GM18505 (cell line): ENCODE results near the gene RNF220.
A peak's percentile ranks its signal among the peaks of the same experiment; 100 is the strongest.
"Not testable (repeated sequence)": the region's sequence is repeated elsewhere in the genome, so short reads cannot be mapped to it uniquely, and the experiment has no call there.

ENCODE experiments used
- ATAC-seq: cut with Tn5 transposase; IDR thresholded peaks from one replicate; pipeline ENCODE4 v1.9.1; 2021; ENCODE audit not compliant: unreplicated experiment
- POLR2A ChIP-seq: IDR thresholded peaks from 4 replicates; pipeline ENCODE4 v1.6.1; 2011; ENCODE audit warnings: borderline replicate concordance; ENCODE audit not compliant: insufficient read depth, insufficient read length; ENCODE audit errors: extremely low read depth

Gene RNF220

GRCh38 chr1:44661781-44662682 is 257.0 kb downstream of the RNF220 start:
- ATAC-seq = no peak
- TF ChIP-seq POLR2A = no peak

DNA sequence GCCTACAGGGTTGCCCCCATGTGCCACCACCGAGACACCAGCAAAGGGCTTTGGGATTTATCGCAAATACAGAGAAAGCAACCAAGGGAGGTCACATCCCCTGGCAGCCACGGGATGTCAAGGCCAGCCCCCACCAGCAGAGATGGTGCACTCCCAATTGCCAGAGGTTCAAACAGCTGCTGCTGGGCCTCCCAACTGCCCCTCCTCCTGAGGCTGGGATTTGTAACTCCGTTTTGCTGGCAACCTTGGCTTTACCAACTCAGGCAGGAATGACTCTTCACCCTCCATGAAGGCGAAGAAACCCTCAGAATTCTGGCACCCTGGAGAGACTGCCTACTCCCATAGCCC is 257.6 kb downstream of the RNF220 start:
- no peak for TF ChIP-seq POLR2A

DNA sequence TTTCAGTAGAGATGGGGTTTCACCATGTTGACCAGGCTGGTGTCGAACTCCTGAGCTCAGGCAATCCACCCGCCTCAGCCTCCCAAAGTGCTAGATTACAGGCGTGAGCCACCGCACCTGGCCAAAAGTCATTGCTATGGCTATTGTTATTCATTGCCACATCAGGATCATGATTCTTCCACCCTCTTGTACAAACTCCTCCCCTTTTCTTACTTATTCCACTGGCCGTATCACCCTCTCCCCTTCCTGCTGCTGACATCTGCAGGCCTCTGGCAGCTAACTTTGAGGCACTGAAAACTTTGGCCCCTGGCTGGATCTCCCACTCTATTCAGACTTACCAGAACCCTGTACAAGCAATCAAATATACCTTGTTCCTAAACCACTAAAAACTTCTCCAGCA is 258.4 kb downstream of the RNF220 start:
- ATAC-seq = no peak
- no peak for TF ChIP-seq POLR2A

More for the DNA sequence above, 257.6 kb downstream of the RNF220 start:
- no peak for ATAC-seq

DNA sequence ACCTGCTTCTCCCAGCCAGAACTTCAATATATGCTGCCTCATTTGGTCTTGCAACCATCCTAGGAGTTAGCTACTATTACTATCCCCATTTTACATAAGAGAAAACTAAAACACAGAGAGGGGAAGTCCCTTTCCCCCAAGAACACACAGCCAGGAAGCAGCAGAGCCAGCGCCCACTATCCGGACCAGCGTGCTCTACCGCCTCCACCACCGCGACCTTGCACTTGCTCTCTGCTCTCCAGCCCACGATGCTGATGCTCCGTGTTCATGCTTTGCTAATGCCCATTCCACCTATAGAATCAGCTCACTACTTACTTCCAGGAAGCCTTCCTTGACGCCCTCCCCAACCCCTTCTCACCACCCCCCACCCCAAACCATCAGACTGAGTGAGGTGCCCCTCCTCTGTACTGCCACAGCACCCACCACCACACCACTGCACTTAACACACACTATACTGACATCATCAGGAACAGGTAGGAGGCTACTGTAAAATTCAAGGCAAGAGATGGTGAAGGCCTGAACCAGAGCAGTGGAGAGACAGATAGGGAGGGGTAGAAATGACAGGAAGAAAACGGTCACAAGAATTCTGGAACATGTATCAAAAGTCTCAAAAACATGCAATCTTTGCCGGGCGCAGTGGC is 259.8 kb downstream of the RNF220 start:
- ATAC-seq = no peak

DNA sequence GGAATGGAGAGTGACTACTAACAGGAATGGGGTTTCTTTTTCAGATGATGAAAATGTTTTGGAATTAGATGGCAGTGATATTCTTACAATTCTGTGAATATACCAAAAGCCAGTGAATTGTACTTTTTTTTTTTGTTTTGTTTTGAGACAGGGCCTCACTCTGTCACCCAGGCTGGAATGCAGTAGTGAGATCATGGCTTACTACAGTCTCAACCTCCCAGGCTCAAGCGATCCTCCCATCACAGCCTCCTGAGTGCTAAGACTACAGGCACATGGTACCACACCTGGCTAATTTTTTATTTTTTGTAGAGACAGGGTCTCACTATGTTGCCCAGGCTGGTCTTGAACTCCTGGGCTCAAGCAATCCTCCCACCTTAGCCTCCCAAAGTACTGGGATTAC is 261.7 kb downstream of the RNF220 start:
- not testable (repeated sequence) for ATAC-seq

More for the DNA sequence above, 259.8 kb downstream of the RNF220 start:
- no peak for TF ChIP-seq POLR2A

GRCh38 chr1:44670751-44671640 is 265.9 kb downstream of the RNF220 start:
- no peak for TF ChIP-seq POLR2A
- no peak for ATAC-seq

DNA sequence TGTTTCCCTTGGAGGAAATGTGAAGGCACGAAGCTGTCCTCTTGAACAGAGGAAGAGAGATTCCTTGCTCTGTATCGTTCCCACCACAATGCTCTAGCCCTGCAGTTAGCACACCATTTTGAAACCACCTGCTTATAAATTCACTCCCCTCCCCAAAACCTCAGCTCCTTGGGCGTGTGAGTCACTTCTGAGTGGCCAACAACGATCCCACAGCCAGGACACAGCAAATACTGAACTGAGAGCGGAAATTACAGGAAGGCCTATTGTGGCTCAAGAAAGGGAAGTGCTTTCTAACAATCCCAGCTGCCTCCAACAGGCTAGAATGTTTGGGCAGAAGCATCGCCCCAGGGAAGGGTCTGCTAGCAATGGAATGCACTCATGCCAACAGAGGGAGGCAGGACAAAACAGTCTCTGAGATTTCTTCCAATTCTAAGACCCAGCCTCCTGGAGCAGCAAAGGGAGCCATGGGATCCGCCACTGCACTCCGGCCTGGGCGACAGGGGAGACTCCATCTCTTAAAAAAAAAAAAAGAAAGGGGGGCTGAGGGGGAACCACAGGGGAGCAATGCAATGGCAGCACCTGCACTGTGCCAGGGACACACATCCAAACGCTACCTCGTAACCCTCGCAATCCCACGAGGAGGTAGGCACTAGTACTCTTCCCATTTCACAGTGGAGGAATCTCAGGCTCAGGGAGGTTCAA is 267.4 kb downstream of the RNF220 start:
- TF ChIP-seq POLR2A = no peak
- no peak for ATAC-seq

DNA sequence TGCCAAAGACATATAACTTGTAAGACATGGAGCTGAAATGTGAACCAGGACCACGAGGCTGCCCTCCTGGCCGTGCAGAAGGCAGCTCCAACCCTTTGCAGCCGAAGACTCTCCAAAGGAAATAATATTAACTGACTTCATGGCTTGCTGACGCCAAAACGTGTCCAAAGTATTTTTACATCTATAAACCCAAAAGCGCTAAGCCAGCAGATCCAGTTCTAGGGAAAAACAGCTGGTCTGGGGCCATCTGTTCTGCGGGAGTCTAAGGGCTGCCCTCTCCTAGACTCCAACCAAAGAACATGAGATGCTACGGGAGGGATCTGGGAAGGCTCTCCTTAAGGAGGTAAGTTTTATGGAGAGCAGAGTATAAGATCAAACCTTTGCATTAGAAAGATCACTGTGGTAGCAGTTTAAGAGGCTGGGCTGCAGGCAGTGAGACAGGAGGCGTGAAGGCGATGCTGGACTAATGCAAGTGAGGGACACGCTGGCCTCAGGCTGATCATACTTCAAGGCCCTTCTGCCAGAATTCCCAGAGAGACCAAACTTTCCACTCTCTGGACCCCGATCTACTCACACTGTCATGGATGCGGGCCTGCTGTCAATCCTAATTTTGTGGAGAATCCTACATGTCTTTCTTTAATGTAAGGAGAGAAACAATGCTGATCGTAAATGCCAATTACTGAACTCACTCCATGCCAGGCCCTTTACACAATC is 268.1 kb downstream of the RNF220 start:
- no peak for TF ChIP-seq POLR2A
- no peak for ATAC-seq

GRCh38 chr1:44673675-44674112 is 268.6 kb downstream of the RNF220 start:
- peak; percentile 57 for TF ChIP-seq POLR2A
- ATAC-seq = no peak

DNA sequence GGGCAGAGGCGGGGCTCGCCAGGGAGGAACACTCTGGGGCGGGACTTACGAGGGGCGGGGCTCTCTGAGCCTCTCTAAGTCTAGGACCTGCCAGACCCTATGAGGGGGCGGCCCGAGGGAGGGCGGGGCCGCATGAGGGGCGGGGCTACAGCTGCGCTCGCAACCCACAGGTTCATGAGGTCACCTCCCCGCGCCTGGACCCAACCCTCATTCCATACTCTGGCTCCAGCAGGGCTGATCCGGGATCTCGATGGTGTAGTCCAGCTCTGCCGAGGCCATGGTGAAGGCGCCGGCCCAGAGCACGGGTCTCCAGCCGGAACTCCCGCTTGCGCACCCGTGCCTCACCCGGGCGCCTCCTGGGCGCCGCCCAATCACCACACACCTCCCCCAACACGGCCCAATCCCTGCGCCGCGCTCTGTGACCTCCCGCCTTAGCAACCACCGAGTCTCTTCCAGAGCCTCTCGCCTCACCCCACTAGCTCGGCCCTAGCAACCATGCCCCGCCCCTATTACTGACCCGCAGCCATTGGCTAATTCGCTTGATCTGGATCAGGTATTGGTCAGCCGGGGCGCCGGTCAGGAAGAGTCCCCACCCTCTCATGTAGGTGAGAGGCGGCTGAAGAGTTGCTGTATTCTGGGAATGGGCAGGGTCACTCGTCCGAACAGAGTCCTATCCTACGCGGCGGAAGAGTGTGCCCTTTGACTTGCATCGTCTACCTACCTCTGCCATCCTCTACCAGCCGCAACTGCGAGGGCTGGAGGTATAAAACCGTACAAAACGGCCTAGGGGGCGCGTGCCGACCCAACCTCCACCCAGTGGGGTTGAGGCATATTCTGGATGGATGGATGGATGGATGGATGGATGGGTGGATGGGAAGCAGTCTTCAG is 269.3 kb downstream of the RNF220 start, which contains the start of the genes ARMH1 and TMEM53:
TSS of gene ARMH1 (plus strand) at position 602 of the 888 bp plus-strand sequence. CDS start 14,984 bp downstream, outside the sequence.
TSS of gene TMEM53 (minus strand) at position 369 of the 888 bp plus-strand sequence. CDS start at position 279, 90 bp downstream.
- ATAC-seq = peak; percentile 84
- peak; percentile 84 for TF ChIP-seq POLR2A

DNA sequence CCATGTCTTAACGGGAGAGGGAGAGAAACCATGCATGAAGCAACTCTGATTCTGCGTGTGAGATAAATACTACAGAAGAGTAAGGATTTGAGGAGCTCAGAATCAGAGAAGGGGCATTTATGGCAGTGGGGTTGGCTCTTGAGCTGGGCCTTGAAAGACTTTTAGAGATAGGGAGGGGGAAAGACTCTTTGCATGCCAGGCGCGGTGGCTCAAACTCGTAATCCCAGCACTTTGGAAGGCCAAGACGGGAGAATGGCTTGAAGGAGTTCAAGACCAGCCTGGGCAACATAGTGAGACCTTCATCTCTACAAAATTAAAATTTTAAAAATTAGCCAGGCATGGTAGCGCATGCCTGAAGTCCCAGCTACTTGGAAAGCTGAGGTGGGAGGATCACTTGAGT is 270.1 kb downstream of the RNF220 start:
- no peak for TF ChIP-seq POLR2A
- no peak for ATAC-seq
